BE2C (cell line): ENCODE data around the gene CYP19A1.

Source experiments
- DNase-seq: peaks from one replicate; pipeline ENCODE4 v3.0.0-alpha.2; 2020
- H3K27me3 ChIP-seq: fragments of 250-450 bp; sonication (Bioruptor Pico); 2 replicates; pipeline ENCODE4 v1.5.1; 2020; ENCODE audit warnings: mild to moderate bottlenecking
- H3K36me3 ChIP-seq: fragments of 250-450 bp; sonication (Bioruptor Pico); 2 replicates; pipeline ENCODE4 v1.5.1; 2020; ENCODE audit warnings: mild to moderate bottlenecking
- H3K4me1 ChIP-seq: fragments of 250-450 bp; sonication (Bioruptor Pico); 2 replicates; pipeline ENCODE4 v1.5.1; 2020
- H3K4me3 ChIP-seq: 2 replicates; pipeline ENCODE4 v1.5.1; 2011; ENCODE audit warnings: low read depth, low read length
- H3K9me3 ChIP-seq: fragments of 250-450 bp; sonication (Bioruptor Pico); 2 replicates; pipeline ENCODE4 v1.5.1; 2020
- TF ChIP-seq, protein P1 (sequence below): IDR thresholded peaks from 2 replicates; pipeline ENCODE4 v1.5.1; 2012; ENCODE audit warnings: mild to moderate bottlenecking, low read depth, low read length

CYP19A1 gene

DNA sequence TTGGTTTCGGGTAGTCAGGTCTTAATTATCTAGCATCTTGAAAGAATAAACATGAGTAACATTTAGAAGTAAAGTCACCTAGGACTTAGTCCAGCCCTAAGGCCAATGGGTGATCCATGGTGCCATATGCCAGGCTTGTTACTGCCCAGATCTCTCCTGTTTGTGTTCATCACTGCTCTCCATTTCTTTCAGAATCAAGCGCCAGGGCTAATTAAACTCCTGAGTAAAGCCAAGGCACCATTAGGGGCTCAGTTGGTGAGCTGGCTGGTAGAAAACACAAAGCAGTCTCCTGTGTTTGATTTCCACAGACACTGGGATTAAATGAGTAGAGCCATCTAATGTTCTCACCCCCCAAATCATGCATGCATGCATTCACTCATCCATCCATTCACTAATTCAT is 11.3 kb downstream of the CYP19A1 start:
- Histone ChIP-seq H3K4me1 (no peaks in the 10 kb centered on the region), H3K27me3 (no peaks in the 10 kb centered on the region), H3K4me3 (no peak overlapping the region), H3K9me3 (no peaks in the 10 kb centered on the region), H3K36me3 (no peaks in the 10 kb centered on the region)
- no peak for DNase-seq
- TF ChIP-seq, protein P1, sequence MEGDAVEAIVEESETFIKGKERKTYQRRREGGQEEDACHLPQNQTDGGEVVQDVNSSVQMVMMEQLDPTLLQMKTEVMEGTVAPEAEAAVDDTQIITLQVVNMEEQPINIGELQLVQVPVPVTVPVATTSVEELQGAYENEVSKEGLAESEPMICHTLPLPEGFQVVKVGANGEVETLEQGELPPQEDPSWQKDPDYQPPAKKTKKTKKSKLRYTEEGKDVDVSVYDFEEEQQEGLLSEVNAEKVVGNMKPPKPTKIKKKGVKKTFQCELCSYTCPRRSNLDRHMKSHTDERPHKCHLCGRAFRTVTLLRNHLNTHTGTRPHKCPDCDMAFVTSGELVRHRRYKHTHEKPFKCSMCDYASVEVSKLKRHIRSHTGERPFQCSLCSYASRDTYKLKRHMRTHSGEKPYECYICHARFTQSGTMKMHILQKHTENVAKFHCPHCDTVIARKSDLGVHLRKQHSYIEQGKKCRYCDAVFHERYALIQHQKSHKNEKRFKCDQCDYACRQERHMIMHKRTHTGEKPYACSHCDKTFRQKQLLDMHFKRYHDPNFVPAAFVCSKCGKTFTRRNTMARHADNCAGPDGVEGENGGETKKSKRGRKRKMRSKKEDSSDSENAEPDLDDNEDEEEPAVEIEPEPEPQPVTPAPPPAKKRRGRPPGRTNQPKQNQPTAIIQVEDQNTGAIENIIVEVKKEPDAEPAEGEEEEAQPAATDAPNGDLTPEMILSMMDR, result no peak

DNA sequence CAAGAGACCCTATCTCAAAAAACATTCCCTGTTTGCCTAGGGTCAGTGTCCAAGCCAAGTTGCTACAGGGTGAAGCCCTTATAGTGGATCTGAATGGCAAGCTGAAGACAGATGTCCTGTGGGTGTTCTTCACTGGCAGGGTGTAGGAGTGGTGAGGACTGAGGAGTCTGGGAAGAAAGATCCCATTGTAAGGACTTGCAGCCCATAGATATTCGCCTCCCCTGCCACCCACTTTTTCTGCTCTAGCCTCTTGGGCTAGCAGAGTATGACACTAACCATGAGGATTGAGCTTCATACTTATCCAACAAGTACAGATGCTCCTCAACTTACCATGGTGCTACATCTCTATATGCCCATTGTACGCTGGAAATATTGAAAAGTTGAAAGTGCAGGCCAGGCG is 13.2 kb downstream of the CYP19A1 start:
- no peak for DNase-seq
- Histone ChIP-seq H3K4me3 (no peak overlapping the region), H3K36me3 (no peaks in the 10 kb centered on the region), H3K4me1 (no peaks in the 10 kb centered on the region), H3K9me3 (no peaks in the 10 kb centered on the region), H3K27me3 (no peaks in the 10 kb centered on the region)
- TF ChIP-seq, protein P1, result no peak

DNA sequence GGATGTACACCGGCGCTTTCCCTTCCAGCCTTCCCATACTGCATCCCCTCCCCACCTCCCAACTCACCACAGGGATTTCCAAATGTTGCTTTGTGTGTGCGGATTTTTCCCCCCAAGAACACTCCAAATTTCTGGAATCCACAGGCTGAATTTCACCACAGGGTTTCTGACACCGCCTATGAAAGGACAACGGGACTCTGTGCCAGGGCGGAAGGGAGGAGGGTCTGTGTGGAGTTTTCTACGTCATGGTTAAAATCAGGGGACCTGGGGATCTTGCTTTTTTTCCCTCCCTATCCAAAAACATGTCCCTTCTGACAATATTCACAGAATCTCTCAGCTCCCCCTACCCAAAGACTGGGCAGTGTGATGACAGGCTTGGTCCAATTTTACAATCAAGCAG is 14.6 kb downstream of the CYP19A1 start:
- TF ChIP-seq, protein P1, result no peak
- Histone ChIP-seq H3K27me3 (no peaks in the 10 kb centered on the region), H3K9me3 (no peaks in the 10 kb centered on the region; the same call in 1 of the 2 replicates), H3K36me3 (no peaks in the 10 kb centered on the region), H3K4me1 (no peaks in the 10 kb centered on the region), H3K4me3 (no peak overlapping the region)
- DNase-seq, result no peak

DNA sequence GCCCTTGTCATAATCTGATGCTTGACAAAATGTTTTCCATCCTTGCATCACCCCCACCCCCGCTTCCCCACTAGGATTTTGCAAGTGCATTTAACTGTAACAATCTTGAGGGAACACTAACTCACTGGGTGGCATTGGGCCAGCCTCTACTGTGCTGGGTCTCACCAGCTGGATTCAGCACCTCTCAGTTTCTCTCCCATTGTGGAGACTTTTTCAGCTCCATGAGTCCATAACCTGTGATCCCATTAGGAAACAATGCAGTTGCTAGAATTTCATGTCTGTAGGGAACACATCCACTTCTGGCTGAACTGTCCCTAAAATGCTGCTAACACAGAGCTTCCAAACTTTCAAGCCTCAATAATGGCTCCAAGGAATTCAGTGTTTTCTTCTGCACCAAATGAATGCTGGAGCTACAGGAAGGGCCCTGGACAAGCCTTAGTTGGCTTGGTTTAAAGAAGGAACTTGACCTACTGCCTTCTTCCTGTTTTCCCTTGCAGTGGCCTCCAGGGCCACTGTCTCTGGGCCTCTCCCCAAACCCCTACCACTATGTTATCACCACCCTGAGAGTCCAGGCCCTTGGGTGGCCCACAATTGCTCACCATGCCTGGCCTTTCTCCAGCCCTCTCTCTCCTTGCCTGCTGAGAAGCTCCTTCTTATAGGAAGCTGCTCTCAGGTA is 15.6 kb downstream of the CYP19A1 start:
- no peak overlapping the region for H3K4me3 ChIP-seq
- H3K36me3 ChIP-seq, result no peaks in the 10 kb centered on the region
- no peaks in the 10 kb centered on the region for H3K4me1 ChIP-seq
- H3K9me3 ChIP-seq, result no peaks in the 10 kb centered on the region; the same call in 1 of the 2 replicates
- TF ChIP-seq, protein P1, result no peak
- no peak for DNase-seq
- no peaks in the 10 kb centered on the region for H3K27me3 ChIP-seq

DNA sequence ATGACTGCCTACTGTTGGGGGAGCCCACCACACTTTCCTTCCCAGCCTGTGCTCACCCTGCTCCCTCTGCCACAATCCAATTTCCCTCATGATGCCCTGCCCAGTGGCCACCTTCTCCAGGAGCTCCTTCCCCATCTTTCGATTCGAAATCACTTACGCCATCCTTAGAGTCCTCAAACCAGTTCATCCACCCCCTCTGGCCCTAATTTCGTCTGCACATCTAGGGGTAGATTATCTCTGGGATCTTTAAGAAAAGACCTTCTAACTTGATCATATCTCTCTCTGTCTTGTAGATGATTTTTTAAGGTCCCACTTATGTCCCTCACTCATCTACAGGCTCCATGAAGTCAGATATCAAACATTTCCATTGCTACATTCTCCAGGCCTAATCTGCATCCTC is 17.1 kb downstream of the CYP19A1 start:
- Histone ChIP-seq H3K36me3 (no peaks in the 10 kb centered on the region), H3K9me3 (no peaks in the 10 kb centered on the region; the same call in 1 of the 2 replicates), H3K4me3 (no peak overlapping the region), H3K27me3 (no peaks in the 10 kb centered on the region), H3K4me1 (no peaks in the 10 kb centered on the region)
- TF ChIP-seq, protein P1, result no peak
- no peak for DNase-seq

DNA sequence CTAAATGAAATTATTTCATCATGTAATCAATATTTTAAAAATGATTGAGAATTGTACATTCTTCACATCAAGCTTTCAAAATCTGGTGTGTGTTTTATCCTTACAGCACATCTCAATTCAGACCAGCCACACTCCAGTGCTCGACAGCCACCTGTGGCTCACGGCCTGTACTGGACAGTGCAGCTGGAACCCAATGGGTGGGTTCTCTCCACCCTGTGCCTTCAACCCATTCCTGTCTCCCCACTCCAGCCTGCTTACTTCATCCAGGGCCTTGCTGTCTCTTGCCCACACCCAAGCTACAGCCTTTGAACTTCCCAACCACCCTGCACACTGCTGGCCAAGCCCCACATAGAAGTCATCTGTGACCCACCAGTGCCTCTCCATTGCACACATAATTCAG is 17.6 kb downstream of the CYP19A1 start:
- TF ChIP-seq, protein P1, result no peak
- Histone ChIP-seq H3K4me1 (no peaks in the 10 kb centered on the region), H3K9me3 (no peaks in the 10 kb centered on the region; the same call in 1 of the 2 replicates), H3K36me3 (no peaks in the 10 kb centered on the region), H3K27me3 (no peaks in the 10 kb centered on the region), H3K4me3 (no peak overlapping the region)
- DNase-seq, result no peak
